SK-N-SH (cell line): ENCODE data around the gene MRFAP1L1. TPM values are rescaled to one million over a fixed set of nuclear protein-coding genes. Genes with fewer than 3 reads are reported as not detected.

Experiments
- CTCF ChIA-PET: fragments of 300-600, 350-600 bp; formaldehyde crosslinking; extraction: SDS; loops from one replicate; lab custom pipeline; 2021; lab: Yijun Ruan, JAX
- POLR2A ChIA-PET: fragments of 350-600 bp; sonication (Branson Sonifier 250); formaldehyde crosslinking; extraction: SDS; loops from one replicate; lab custom pipeline; 2020; ENCODE audit warnings: antibody characterized with exemption, inconsistent platforms; lab: Yijun Ruan, JAX
- DNase-seq: peaks from one replicate; pipeline ENCODE4 v3.0.0; 2012
- H2AFZ ChIP-seq: fragments of 200-600 bp; sonication (generic); 2 replicates; pipeline ENCODE4 v1.8.1; 2016; ENCODE audit warnings: antibody characterized with exemption, mild to moderate bottlenecking, low read depth
- H3F3A ChIP-seq: fragments of 200-600 bp; sonication (generic); replicated peaks from 2 replicates; pipeline ENCODE3; 2016; ENCODE audit warnings: antibody characterized with exemption, mild to moderate bottlenecking; ENCODE audit not compliant: insufficient read depth
- H3K27ac ChIP-seq, 2 experiments: fragments of 200-500 bp in 1 of 2; fragments of 200-600 bp in 1 of 2; sonication (Bioruptor generic) in 1 of 2; sonication (generic), shearing (Covaris generic) in 1 of 2; 2 replicates each; pipeline versions ENCODE4 v1.5.1 to v1.6.1; 2014 to 2016; ENCODE audit warnings: low read depth in 2 of 2, inconsistent platforms in 1 of 2, low read length in 1 of 2, mild to moderate bottlenecking in 1 of 2, mixed read lengths in 1 of 2
- H3K27me3 ChIP-seq: fragments of 200-600 bp; sonication (generic), shearing (Covaris generic); 2 replicates; pipeline ENCODE4 v1.6.1; 2016; ENCODE audit warnings: mixed run types; ENCODE audit not compliant: insufficient read depth
- H3K36me3 ChIP-seq, 2 experiments: fragments of 200-500 bp in 1 of 2; fragments of 200-600 bp in 1 of 2; sonication (Bioruptor generic) in 1 of 2; sonication (generic) in 1 of 2; replicated peaks in 1 of 2; 2 replicates each; pipeline versions ENCODE3 to v1.5.1; 2014 to 2016; ENCODE audit warnings: low read length in 1 of 2, mild to moderate bottlenecking in 1 of 2; ENCODE audit not compliant: insufficient read depth in 2 of 2, control insufficient read depth in 1 of 2
- H3K4me1 ChIP-seq, 2 experiments: fragments of 200-500 bp in 1 of 2; fragments of 200-600 bp in 1 of 2; sonication (Bioruptor generic) in 1 of 2; sonication (generic), shearing (Covaris generic) in 1 of 2; 2 replicates each; pipeline versions ENCODE4 v1.5.1 to v1.6.1; 2014 to 2016; ENCODE audit warnings: low read depth in 1 of 2, low read length in 1 of 2, mixed run types in 1 of 2; ENCODE audit not compliant: insufficient read depth in 2 of 2, control insufficient read depth in 1 of 2
- H3K4me2 ChIP-seq: fragments of 200-600 bp; sonication (generic), shearing (Covaris generic); 2 replicates; pipeline ENCODE4 v1.6.1; 2017; ENCODE audit warnings: mixed run types
- H3K4me3 ChIP-seq, 2 experiments: fragments of 200-500 bp in 1 of 2; fragments of 200-600 bp in 1 of 2; sonication (Bioruptor generic) in 1 of 2; sonication (generic), shearing (Covaris generic) in 1 of 2; 2 replicates each; pipeline versions ENCODE4 v1.5.1 to v1.8.1; 2014 to 2016; ENCODE audit warnings: low read depth in 2 of 2, inconsistent platforms in 1 of 2, low read length in 1 of 2, mild to moderate bottlenecking in 1 of 2, mixed read lengths in 1 of 2, moderate library complexity in 1 of 2
- H3K79me2 ChIP-seq: fragments of 200-600 bp; sonication (generic); 2 replicates; pipeline ENCODE4 v1.8.1; 2017; ENCODE audit warnings: mild to moderate bottlenecking; ENCODE audit not compliant: insufficient read depth
- H3K9ac ChIP-seq: fragments of 200-600 bp; sonication (generic); 2 replicates; pipeline ENCODE4 v1.6.1; 2017; ENCODE audit warnings: mixed run types
- H3K9me2 ChIP-seq: fragments of 200-600 bp; sonication (generic); 2 replicates; pipeline ENCODE4 v1.6.1; 2017; ENCODE audit warnings: mixed run types
- H3K9me3 ChIP-seq: fragments of 200-600 bp; sonication (generic); 2 replicates; pipeline ENCODE4 v1.6.1; 2017; ENCODE audit warnings: mixed run types, mild to moderate bottlenecking, moderate library complexity
- H4K20me1 ChIP-seq: fragments of 200-600 bp; sonication (generic); 2 replicates; pipeline ENCODE4 v1.6.1; 2017; ENCODE audit warnings: mild to moderate bottlenecking, mixed run types; ENCODE audit not compliant: insufficient read depth
- CHD2 ChIP-seq: fragments of 150-350 bp; IDR thresholded peaks from 2 replicates; pipeline ENCODE4 v1.6.1; 2018; ENCODE audit warnings: low read length; ENCODE audit not compliant: partially characterized antibody
- FOSL2 ChIP-seq: IDR thresholded peaks from 2 replicates; pipeline ENCODE4 v1.4.0; 2012; ENCODE audit warnings: low read depth, mild to moderate bottlenecking, moderate library complexity, borderline replicate concordance
- FOXJ3 ChIP-seq: sonication (generic); formaldehyde crosslinking; IDR thresholded peaks from 2 replicates; pipeline ENCODE4 v1.5.1; 2020; ENCODE audit warnings: mild to moderate bottlenecking, missing genetic modification reagents
- GABPA ChIP-seq: IDR thresholded peaks from 2 replicates; pipeline ENCODE4 v1.4.0; 2012; ENCODE audit warnings: low read depth, mild to moderate bottlenecking
- JUND ChIP-seq: IDR thresholded peaks from 2 replicates; pipeline ENCODE4 v1.4.0; 2012
- MAX ChIP-seq: IDR thresholded peaks from 2 replicates; pipeline ENCODE4 v1.4.0; 2012; ENCODE audit warnings: low read depth
- MXI1 ChIP-seq: IDR thresholded peaks from 2 replicates; pipeline ENCODE4 v1.6.1; 2012; ENCODE audit warnings: mild to moderate bottlenecking, low read depth, low read length, improper control_type of control experiment
- NRF1 ChIP-seq: IDR thresholded peaks from 2 replicates; pipeline ENCODE4 v1.6.1; 2012; ENCODE audit warnings: low read depth, mild to moderate bottlenecking, low read length
- POLR2AphosphoS5 ChIP-seq: IDR thresholded peaks from 2 replicates; pipeline ENCODE4 v1.6.1; 2012; ENCODE audit warnings: low read depth, low read length
- RAD21 ChIP-seq: IDR thresholded peaks from 2 replicates; pipeline ENCODE4 v1.6.1; 2012; ENCODE audit warnings: mild to moderate bottlenecking, low read length
- RFX5 ChIP-seq: IDR thresholded peaks from 2 replicates; pipeline ENCODE4 v1.6.1; 2012; ENCODE audit warnings: mild to moderate bottlenecking, improper control_type of control experiment, low read length
- TAF1 ChIP-seq: IDR thresholded peaks from 2 replicates; pipeline ENCODE4 v1.6.1; 2012; ENCODE audit warnings: low read depth, mild to moderate bottlenecking, low read length, moderate library complexity, borderline replicate concordance
- TEAD4 ChIP-seq: IDR thresholded peaks from 2 replicates; pipeline ENCODE4 v1.4.0; 2012; ENCODE audit warnings: mild to moderate bottlenecking, borderline replicate concordance; ENCODE audit not compliant: insufficient read depth
- USF1 ChIP-seq: IDR thresholded peaks from 2 replicates; pipeline ENCODE4 v1.4.0; 2012; ENCODE audit warnings: low read depth, borderline replicate concordance
- YY1 ChIP-seq: IDR thresholded peaks from 2 replicates; pipeline ENCODE4 v1.4.0; 2012; ENCODE audit warnings: low read depth, mild to moderate bottlenecking
- ZBTB33 ChIP-seq: IDR thresholded peaks from 2 replicates; pipeline ENCODE4 v1.4.0; 2012; ENCODE audit warnings: low read depth, borderline replicate concordance
- WGBS: methylation state at CpG from one replicate; pipeline ENCODE4 v1.1.6; 2017; ENCODE audit warnings: low lambda C conversion rate; 5-methylcytosine and 5-hydroxymethylcytosine counted together
- polyA plus RNA-seq, 3 experiments: library from polyadenylated mRNA; depleted of rRNA; stranded (reverse); fragments of >200 nt; gene quantifications; 2 replicates each; pipeline ENCODE4 v1.2.3, GENCODE V29; 2012
- TF ChIP-seq, protein P1 (sequence below): fragments of 150-350 bp; IDR thresholded peaks from 2 replicates; pipeline ENCODE4 v1.6.1; 2016; ENCODE audit warnings: mild to moderate bottlenecking, low read depth, low read length
- TF ChIP-seq, protein P2 (sequence below): fragments of 200-600 bp; sonication (generic); IDR thresholded peaks from 2 replicates; pipeline ENCODE4 v1.6.1; 2017; ENCODE audit warnings: antibody characterized with exemption, mild to moderate bottlenecking, moderate library complexity
- TF ChIP-seq, protein P3 (sequence below): fragments of 150-350 bp; IDR thresholded peaks from 2 replicates; pipeline ENCODE4 v1.6.1; 2017; ENCODE audit warnings: antibody characterized with exemption, low read length, low read depth, borderline replicate concordance
- TF ChIP-seq, protein P4 (sequence below): IDR thresholded peaks from 2 replicates; pipeline ENCODE4 v1.6.1; 2012; ENCODE audit warnings: mild to moderate bottlenecking, low read depth, low read length, moderate library complexity

Gene MRFAP1L1
- polyA plus RNA-seq, 1 of the 3 experiments (the other 2 are of a cell fraction): 60.3 TPM

GRCh38 chr4:6688879-6689505, 20.7 kb downstream of the MRFAP1L1 start:
- Histone ChIP-seq H3K9me3 (no peaks in the 10 kb centered on the region), H3K9me2 (no peaks in the 10 kb centered on the region), H3K4me2 (peak overlapping the region; percentile 55; the same call in 1 of the 2 replicates), H3K27ac (peak overlapping the region in 1 of 2 experiments; percentile 85; a peak in 2 of 4 replicates), H3K36me3 (no peaks in the 10 kb centered on the region), H3K4me1 (peaks cover 2 to 20% of the 10 kb centered on the region in 2 experiments; a peak in 3 of 4 replicates), H3F3A (peaks cover 6% of the 10 kb centered on the region), H4K20me1 (no peaks in the 10 kb centered on the region), H3K9ac (peak overlapping the region; percentile 55; the same call in 1 of the 2 replicates), H3K4me3 (no peak overlapping the region), H2AFZ (peak overlapping the region; percentile 93), H3K27me3 (no peaks in the 10 kb centered on the region), H3K79me2 (no peaks in the 10 kb centered on the region)
- POLR2A ChIA-PET: no interaction called here
- CTCF ChIA-PET: interaction anchor here (1.2 kb wide), 1 partner anchor 14 kb away, joined by 4 read pairs; no protein-coding TSS in a partner anchor
- DNase-seq: no peak
- 40% methylated on average over 22 of the region's 23 CpGs for WGBS
- TF ChIP-seq FOSL2 (peak; percentile 89), MAX (no peak; the same call in 1 of the 2 replicates), POLR2AphosphoS5 (peak; percentile 29; the same call in 1 of the 2 replicates), CHD2 (no peak), MXI1 (no peak), RAD21 (no peak), RFX5 (no peak), JUND (peak; percentile 66; the same call in 1 of the 2 replicates), YY1 (no peak), TAF1 (no peak), ZBTB33 (no peak), GABPA (no peak), USF1 (no peak), NRF1 (no peak), FOXJ3 (no peak), TEAD4 (no peak)
- TF ChIP-seq, protein P1, sequence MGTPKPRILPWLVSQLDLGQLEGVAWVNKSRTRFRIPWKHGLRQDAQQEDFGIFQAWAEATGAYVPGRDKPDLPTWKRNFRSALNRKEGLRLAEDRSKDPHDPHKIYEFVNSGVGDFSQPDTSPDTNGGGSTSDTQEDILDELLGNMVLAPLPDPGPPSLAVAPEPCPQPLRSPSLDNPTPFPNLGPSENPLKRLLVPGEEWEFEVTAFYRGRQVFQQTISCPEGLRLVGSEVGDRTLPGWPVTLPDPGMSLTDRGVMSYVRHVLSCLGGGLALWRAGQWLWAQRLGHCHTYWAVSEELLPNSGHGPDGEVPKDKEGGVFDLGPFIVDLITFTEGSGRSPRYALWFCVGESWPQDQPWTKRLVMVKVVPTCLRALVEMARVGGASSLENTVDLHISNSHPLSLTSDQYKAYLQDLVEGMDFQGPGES: no peak
- TF ChIP-seq, protein P2, sequence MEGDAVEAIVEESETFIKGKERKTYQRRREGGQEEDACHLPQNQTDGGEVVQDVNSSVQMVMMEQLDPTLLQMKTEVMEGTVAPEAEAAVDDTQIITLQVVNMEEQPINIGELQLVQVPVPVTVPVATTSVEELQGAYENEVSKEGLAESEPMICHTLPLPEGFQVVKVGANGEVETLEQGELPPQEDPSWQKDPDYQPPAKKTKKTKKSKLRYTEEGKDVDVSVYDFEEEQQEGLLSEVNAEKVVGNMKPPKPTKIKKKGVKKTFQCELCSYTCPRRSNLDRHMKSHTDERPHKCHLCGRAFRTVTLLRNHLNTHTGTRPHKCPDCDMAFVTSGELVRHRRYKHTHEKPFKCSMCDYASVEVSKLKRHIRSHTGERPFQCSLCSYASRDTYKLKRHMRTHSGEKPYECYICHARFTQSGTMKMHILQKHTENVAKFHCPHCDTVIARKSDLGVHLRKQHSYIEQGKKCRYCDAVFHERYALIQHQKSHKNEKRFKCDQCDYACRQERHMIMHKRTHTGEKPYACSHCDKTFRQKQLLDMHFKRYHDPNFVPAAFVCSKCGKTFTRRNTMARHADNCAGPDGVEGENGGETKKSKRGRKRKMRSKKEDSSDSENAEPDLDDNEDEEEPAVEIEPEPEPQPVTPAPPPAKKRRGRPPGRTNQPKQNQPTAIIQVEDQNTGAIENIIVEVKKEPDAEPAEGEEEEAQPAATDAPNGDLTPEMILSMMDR: 0 out of 2 replicates have a peak, but pooled peaks have one; percentile 7
- TF ChIP-seq, protein P3, sequence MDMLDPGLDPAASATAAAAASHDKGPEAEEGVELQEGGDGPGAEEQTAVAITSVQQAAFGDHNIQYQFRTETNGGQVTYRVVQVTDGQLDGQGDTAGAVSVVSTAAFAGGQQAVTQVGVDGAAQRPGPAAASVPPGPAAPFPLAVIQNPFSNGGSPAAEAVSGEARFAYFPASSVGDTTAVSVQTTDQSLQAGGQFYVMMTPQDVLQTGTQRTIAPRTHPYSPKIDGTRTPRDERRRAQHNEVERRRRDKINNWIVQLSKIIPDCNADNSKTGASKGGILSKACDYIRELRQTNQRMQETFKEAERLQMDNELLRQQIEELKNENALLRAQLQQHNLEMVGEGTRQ: no peak
- TF ChIP-seq, protein P4, sequence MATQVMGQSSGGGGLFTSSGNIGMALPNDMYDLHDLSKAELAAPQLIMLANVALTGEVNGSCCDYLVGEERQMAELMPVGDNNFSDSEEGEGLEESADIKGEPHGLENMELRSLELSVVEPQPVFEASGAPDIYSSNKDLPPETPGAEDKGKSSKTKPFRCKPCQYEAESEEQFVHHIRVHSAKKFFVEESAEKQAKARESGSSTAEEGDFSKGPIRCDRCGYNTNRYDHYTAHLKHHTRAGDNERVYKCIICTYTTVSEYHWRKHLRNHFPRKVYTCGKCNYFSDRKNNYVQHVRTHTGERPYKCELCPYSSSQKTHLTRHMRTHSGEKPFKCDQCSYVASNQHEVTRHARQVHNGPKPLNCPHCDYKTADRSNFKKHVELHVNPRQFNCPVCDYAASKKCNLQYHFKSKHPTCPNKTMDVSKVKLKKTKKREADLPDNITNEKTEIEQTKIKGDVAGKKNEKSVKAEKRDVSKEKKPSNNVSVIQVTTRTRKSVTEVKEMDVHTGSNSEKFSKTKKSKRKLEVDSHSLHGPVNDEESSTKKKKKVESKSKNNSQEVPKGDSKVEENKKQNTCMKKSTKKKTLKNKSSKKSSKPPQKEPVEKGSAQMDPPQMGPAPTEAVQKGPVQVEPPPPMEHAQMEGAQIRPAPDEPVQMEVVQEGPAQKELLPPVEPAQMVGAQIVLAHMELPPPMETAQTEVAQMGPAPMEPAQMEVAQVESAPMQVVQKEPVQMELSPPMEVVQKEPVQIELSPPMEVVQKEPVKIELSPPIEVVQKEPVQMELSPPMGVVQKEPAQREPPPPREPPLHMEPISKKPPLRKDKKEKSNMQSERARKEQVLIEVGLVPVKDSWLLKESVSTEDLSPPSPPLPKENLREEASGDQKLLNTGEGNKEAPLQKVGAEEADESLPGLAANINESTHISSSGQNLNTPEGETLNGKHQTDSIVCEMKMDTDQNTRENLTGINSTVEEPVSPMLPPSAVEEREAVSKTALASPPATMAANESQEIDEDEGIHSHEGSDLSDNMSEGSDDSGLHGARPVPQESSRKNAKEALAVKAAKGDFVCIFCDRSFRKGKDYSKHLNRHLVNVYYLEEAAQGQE: 0 out of 2 replicates have a peak, but pooled peaks have one; percentile 28
